Sigmoid colon (tissue), 4 donors: ENCODE data around the gene LGR5.

Experiments
- EP300 ChIP-seq, 4 donors: sonication (generic); formaldehyde crosslinking; IDR thresholded peaks; one replicate each; pipeline ENCODE4 v1.6.1; 2017; ENCODE audit warnings: antibody characterized with exemption in 4 of 4
- TF ChIP-seq, protein P1 (sequence below), 4 experiments: fragments of 450-650 bp in 3 of 4; fragments of 200-600 bp in 1 of 4; IDR thresholded peaks; one replicate each; pipeline ENCODE4 v1.5.1; 2016 to 2019; ENCODE audit warnings: antibody characterized with exemption in 4 of 4, mild to moderate bottlenecking in 3 of 4, moderate library complexity in 2 of 4

DNA sequence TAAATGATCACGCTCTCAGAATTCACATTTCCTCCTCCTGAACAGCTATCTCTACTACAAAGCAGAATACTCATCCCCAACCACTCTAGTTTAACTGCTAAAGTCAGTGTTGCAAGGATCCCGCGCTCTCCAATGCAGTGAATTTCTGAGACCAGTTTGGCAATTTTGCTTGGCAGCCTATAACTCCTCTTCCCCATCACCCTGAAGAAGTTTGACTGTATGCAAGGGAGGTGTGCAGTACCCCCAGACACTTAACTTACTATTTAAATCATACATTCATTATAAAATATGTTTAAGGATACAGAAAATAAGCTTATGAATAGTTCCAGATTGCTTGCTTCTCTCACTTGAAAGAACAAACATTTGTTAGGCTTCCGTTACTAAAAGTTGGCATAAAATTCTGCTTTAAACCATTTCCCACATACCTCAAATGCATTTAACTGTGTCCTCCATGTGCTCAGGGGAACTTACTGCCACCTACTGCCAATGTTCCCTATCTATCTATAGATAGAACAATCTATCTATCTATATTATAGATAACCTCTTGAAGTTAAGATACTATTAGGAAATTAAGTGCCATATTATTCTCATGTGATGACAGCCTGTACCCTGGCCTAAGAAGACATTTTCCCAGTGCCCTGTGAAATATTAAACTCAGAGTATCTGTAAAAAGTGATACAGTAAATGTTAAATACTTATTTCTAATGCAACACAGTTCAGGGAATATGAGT, 2.4 kb downstream of the LGR5 start:
- TF ChIP-seq EP300 (IDR thresholded peaks at IDR 0.05): no peak
- TF ChIP-seq, protein P1, sequence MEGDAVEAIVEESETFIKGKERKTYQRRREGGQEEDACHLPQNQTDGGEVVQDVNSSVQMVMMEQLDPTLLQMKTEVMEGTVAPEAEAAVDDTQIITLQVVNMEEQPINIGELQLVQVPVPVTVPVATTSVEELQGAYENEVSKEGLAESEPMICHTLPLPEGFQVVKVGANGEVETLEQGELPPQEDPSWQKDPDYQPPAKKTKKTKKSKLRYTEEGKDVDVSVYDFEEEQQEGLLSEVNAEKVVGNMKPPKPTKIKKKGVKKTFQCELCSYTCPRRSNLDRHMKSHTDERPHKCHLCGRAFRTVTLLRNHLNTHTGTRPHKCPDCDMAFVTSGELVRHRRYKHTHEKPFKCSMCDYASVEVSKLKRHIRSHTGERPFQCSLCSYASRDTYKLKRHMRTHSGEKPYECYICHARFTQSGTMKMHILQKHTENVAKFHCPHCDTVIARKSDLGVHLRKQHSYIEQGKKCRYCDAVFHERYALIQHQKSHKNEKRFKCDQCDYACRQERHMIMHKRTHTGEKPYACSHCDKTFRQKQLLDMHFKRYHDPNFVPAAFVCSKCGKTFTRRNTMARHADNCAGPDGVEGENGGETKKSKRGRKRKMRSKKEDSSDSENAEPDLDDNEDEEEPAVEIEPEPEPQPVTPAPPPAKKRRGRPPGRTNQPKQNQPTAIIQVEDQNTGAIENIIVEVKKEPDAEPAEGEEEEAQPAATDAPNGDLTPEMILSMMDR (IDR thresholded peaks at IDR 0.05): no peak
